Measurements from ENCODE around the gene KAT2B. TPM values are rescaled to one million over a fixed set of nuclear protein-coding genes. Genes with fewer than 3 reads are reported as not detected.

KAT2B gene
- total RNA-seq, 1 donor from 2014 or later = 13.6 TPM

- no peaks in the 10 kb centered on the region for H3K27me3 Mint-ChIP-seq (ENCODE audit: unreplicated experiment)
- DNase-seq = no peak
- TF ChIP-seq CTCF (IDR thresholded peaks at IDR 0.05; ENCODE audit: partially characterized antibody, unreplicated experiment) = no peak
These were observed 14.3 kb downstream of the KAT2B start for GRCh38 chr3:20054549-20054987.

GRCh38 chr3:20055020-20055775 lies 15.0 kb downstream of the KAT2B start:
- H3K4me3 Mint-ChIP-seq (ENCODE audit: unreplicated experiment) = no peak overlapping the region
- no peaks in the 10 kb centered on the region for H3K9me3 Mint-ChIP-seq (ENCODE audit: unreplicated experiment)
- H3K27me3 Mint-ChIP-seq (ENCODE audit: unreplicated experiment) = no peaks in the 10 kb centered on the region
- H3K4me1 Mint-ChIP-seq (ENCODE audit: low read depth, unreplicated experiment) = no peaks in the 10 kb centered on the region
- H3K36me3 Mint-ChIP-seq (ENCODE audit: unreplicated experiment) = no peaks in the 10 kb centered on the region
- no peak for TF ChIP-seq CTCF (IDR thresholded peaks at IDR 0.05; ENCODE audit: partially characterized antibody, unreplicated experiment)
- no peak overlapping the region for H3K27ac Mint-ChIP-seq (ENCODE audit: unreplicated experiment)
- no peak for DNase-seq

More at GRCh38 chr3:20054549-20054987, 14.3 kb downstream of the KAT2B start:
- Mint-ChIP-seq H3K27ac (ENCODE audit: unreplicated experiment) (no peak overlapping the region), H3K4me3 (ENCODE audit: unreplicated experiment) (no peak overlapping the region), H3K36me3 (ENCODE audit: unreplicated experiment) (no peaks in the 10 kb centered on the region), H3K4me1 (ENCODE audit: low read depth, unreplicated experiment) (no peaks in the 10 kb centered on the region), H3K9me3 (ENCODE audit: unreplicated experiment) (no peaks in the 10 kb centered on the region)

- H3K27ac Mint-ChIP-seq (ENCODE audit: unreplicated experiment) = no peak overlapping the region
- no peak for DNase-seq
- no peak overlapping the region for H3K4me3 Mint-ChIP-seq (ENCODE audit: unreplicated experiment)
- TF ChIP-seq CTCF (IDR thresholded peaks at IDR 0.05; ENCODE audit: partially characterized antibody, unreplicated experiment) = no peak
- H3K9me3 Mint-ChIP-seq (ENCODE audit: unreplicated experiment) = no peaks in the 10 kb centered on the region
- no peaks in the 10 kb centered on the region for H3K4me1 Mint-ChIP-seq (ENCODE audit: low read depth, unreplicated experiment)
- H3K36me3 Mint-ChIP-seq (ENCODE audit: unreplicated experiment) = no peaks in the 10 kb centered on the region
- no peaks in the 10 kb centered on the region for H3K27me3 Mint-ChIP-seq (ENCODE audit: unreplicated experiment)
These were observed 15.6 kb downstream of the KAT2B start for GRCh38 chr3:20055842-20056241.

- Mint-ChIP-seq H3K4me1 (ENCODE audit: low read depth, unreplicated experiment) (no peaks in the 10 kb centered on the region), H3K9me3 (ENCODE audit: unreplicated experiment) (no peaks in the 10 kb centered on the region), H3K36me3 (ENCODE audit: unreplicated experiment) (no peaks in the 10 kb centered on the region), H3K27ac (ENCODE audit: unreplicated experiment) (no peak overlapping the region), H3K4me3 (ENCODE audit: unreplicated experiment) (no peak overlapping the region), H3K27me3 (ENCODE audit: unreplicated experiment) (no peaks in the 10 kb centered on the region)
- no peak for DNase-seq
- TF ChIP-seq CTCF (IDR thresholded peaks at IDR 0.05; ENCODE audit: partially characterized antibody, unreplicated experiment) = no peak
These were observed 16.7 kb downstream of the KAT2B start for GRCh38 chr3:20056725-20057611.
